ENCODE data around the gene NHEJ1.

Gene NHEJ1

GRCh38 chr2:219029829-219030165 is 130.8 kb downstream of the NHEJ1 start:
- peak; percentile 53 for DNase-seq (ENCODE audit: low read depth in 2 of 2)

- no peak for DNase-seq (ENCODE audit: low read depth in 2 of 2)
These were observed 131.4 kb downstream of the NHEJ1 start for GRCh38 chr2:219028996-219029828.

GRCh38 chr2:219028141-219028540 is 132.5 kb downstream of the NHEJ1 start:
- no peak for DNase-seq (ENCODE audit: low read depth in 2 of 2)

GRCh38 chr2:219027511-219028055 is 133.0 kb downstream of the NHEJ1 start:
- DNase-seq (ENCODE audit: low read depth in 2 of 2): no peak

- no peak for DNase-seq (ENCODE audit: low read depth in 2 of 2)
These were observed 133.7 kb downstream of the NHEJ1 start for GRCh38 chr2:219026946-219027345.

GRCh38 chr2:219025637-219026585 is 134.7 kb downstream of the NHEJ1 start:
- no peak for DNase-seq (ENCODE audit: low read depth in 2 of 2)

Measured in activated CD8-positive, alpha-beta memory T cell treated with anti-CD3 and anti-CD28 coated beads for 4 hours (primary cell).